ENCODE measurements around the gene HDAC11.
A peak's percentile ranks its signal among the peaks of the same experiment; 100 is the strongest.
"Not testable (repeated sequence)": the region's sequence is repeated elsewhere in the genome, so short reads cannot be mapped to it uniquely, and the experiment has no call there.

The HDAC11 gene

DNA sequence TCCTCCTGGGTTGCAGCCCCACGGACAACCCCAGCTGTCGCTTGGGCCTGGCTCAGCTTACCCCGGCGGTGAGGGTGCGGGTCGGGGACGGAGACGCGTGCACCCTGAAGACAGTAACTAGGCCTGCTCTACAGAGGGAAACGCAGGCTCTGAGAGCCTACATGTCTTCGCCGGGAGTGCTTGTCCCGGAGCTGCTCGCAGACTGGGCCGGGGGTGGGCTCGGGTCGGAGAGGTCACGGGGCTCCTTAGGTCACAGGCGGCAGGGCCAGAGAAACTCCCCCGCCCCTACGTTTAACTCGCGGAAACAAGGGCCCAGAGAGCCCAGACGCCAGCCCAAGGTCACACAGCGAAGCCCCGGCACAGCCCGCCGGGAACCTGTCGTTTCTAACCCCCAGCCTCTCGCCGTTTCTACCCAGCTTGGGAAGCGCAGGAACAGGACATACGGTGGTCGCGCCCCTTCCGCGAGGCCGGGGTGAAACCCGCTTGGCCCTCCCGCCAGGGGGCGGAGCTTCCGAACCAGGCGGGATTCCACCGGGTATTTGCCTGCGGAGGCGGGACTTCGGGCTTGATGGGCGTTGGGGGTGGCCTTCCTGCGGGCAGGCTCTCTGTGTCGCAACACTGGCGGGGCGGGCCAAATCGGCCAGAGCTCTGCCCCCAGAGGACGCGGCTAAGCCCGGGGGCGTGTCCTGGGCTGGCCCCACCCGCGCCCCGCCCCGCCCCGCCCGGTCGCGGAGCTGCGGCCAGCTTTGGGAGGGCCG, at the start of gene HDAC11:
HDAC11 (plus strand) TSS at position 725 of the 758 bp plus-strand sequence. CDS start 42 bp downstream, outside the sequence.
- DNase-seq (ENCODE audit: low read depth in 2 of 2): peak; percentile 97 to 98

GRCh38 chr3:13430411-13430875, 49.7 kb upstream of the HDAC11 start:
- DNase-seq (ENCODE audit: low read depth in 2 of 2): not testable (repeated sequence)

GRCh38 chr3:13432093-13432492, 48.0 kb upstream of the HDAC11 start:
- no peak for DNase-seq (ENCODE audit: low read depth in 2 of 2)

DNA sequence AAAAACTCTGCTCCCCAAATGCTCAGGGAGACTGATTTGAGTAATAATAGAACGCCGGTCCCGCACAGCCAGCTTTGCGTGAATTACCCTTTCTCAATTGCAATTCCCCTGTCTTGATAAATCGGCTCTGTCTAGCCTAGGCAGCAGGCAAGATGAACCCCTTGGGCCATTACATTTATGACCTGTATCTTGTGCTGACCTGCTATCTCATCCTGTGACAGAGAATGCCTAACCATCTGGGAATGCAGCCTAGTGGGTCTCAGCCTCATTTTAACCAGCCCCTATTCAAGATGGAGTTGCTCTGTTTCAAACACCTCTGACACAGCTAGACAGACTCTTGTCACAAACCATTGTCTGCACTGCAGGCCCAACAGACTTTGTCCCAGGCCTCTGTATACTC, 46.2 kb upstream of the HDAC11 start:
- no peak for DNase-seq (ENCODE audit: low read depth in 2 of 2)

DNA sequence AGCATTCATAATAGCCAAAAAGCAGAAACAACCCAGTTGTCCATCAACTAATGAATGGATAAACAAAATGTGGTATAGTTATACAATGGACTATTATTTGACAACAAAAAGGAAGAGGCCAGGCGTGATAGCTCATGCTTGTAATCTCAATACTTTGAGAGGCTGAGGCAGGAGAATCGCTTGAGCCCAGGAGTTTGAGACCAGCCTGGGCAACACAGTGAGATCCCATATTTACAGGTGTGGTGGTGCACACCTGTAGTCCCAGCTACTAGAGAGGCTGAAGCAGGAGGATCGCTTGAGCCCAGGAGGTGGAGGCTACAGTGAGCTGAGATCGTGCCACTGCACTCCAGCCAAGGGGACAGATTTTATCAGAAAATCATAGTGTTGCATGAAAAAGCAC, 43.9 kb upstream of the HDAC11 start:
- not testable (repeated sequence) for DNase-seq (ENCODE audit: low read depth in 2 of 2)

GRCh38 chr3:13440204-13440817, 39.8 kb upstream of the HDAC11 start:
- no peak for DNase-seq (ENCODE audit: low read depth in 2 of 2)

GRCh38 chr3:13442882-13443281, 37.2 kb upstream of the HDAC11 start:
- not testable (repeated sequence) for DNase-seq (ENCODE audit: low read depth in 2 of 2)

GRCh38 chr3:13451301-13451673, 28.8 kb upstream of the HDAC11 start:
- peak in 1 of 2 donors; percentile 9 for DNase-seq (ENCODE audit: low read depth in 2 of 2)

DNA sequence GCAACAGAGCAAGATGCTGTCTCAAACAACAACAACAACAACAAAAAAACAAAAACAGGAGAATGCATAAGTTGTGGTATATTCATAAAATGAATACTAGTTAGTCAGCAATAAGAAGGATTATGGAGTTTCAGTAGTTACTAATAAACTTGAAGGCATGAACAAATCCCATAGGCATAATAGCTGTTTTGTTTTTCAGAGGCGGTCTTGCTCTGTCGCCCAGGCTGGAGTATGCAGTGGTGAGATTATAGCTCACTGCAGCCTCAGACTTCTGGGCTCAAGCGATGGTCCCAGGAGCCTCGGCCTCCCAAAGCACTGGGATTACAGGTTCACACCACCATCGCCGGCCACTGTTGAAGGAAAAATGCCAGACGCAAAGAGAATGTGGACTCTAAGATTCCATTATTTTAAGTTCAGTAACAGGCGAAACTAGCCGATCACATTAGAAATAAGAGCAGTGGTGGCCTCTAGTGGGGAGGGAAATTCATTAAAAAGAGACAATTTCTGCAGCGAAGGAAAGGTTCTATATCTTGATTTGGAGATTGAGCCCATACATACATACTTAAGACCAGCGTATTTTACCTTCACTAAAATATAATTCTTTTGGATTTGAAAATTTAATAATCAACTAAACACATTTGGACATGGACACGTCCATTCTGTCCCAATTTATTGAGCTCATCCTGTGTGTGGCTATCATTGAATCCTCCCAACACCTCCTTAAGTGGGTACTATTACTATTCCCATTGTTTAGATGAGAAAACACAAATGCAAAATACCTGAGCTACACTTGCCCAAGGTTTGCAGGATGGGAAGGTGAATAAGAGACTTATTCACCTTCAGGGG, 27.4 kb upstream of the HDAC11 start:
- DNase-seq (ENCODE audit: low read depth in 2 of 2): no peak

GRCh38 chr3:13455644-13456043, 24.5 kb upstream of the HDAC11 start:
- DNase-seq (ENCODE audit: low read depth in 2 of 2): no peak

GRCh38 chr3:13457593-13457992, 22.5 kb upstream of the HDAC11 start:
- DNase-seq (ENCODE audit: low read depth in 2 of 2): no peak

DNA sequence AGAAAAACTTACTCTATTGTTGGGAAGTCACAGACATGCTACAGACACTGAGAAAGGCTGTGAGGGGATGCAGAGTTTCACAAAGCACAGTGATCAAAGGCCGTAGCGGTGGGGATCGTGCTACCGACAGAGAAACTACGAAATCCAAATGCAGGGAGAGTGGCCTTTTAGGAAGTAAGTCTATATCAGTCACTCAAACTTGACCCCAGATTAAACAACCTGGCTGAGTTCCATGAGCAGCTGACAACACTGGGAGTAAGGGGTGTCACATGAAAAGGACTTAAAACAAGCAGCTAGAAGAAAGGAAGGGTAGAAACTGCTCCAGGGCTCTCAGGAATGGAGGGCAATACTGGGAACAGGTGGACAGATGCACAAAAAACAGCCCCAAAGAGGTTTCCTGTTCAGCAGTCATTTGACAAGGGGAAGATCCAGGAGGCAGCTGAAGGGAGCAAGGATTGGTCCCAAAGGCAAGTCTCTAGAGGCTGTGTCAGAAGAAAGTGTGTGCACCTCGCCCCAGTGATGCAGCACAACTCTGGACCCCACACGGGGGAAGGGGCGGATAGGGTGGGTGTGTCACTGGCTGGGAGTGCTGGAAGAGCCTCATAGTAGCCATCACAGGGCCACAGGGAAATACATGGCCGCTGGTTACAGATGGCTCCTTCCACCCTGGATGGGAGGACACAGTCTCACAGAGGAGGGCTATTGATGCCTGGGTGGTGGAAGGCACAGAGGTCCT, 20.3 kb upstream of the HDAC11 start:
- DNase-seq (ENCODE audit: low read depth in 2 of 2): no peak

DNA sequence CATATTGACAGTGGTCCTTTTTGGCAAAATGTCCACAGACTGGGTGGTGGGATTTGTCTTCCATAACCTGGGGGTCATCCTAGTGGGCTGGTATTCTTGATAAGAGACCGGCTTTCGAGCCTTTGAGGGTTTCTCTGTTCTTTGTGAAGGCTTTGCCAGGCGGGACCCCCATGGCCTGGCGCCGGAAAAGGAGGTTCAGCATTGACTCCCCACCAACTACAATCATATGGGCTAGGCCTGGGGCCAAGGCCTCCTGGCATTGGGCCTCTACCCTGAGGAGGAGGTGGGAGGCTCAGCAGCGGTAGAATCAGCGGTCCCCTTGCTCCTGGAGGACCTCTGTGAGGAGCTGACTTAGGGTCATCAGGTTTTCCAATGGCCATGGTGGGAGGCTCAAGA, 19.8 kb upstream of the HDAC11 start:
- DNase-seq (ENCODE audit: low read depth in 2 of 2): no peak

GRCh38 chr3:13461169-13462124, 18.7 kb upstream of the HDAC11 start:
- DNase-seq (ENCODE audit: low read depth in 2 of 2): peak; percentile 66 to 73

GRCh38 chr3:13462125-13462629, 17.9 kb upstream of the HDAC11 start:
- no peak for DNase-seq (ENCODE audit: low read depth in 2 of 2)

DNA sequence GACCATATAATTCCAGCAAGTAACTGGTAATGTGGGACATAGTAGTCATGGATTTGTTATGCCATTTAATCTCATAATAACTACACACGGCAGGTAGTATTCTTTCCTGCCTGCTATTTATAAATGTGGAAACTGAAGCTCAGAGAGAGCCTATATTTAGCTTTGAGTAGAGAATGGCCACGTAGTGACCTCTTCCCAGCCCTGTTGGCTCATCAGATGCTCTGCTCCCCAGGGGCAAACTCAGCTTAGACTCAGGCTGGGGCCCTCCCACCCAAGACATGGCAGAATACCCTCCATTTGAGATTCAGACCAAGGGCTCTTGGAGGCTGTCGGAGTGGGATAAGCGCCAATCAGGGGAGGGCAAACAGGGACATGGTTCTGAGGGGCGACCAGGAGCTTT, 17.3 kb upstream of the HDAC11 start:
- DNase-seq (ENCODE audit: low read depth in 2 of 2): no peak

DNA sequence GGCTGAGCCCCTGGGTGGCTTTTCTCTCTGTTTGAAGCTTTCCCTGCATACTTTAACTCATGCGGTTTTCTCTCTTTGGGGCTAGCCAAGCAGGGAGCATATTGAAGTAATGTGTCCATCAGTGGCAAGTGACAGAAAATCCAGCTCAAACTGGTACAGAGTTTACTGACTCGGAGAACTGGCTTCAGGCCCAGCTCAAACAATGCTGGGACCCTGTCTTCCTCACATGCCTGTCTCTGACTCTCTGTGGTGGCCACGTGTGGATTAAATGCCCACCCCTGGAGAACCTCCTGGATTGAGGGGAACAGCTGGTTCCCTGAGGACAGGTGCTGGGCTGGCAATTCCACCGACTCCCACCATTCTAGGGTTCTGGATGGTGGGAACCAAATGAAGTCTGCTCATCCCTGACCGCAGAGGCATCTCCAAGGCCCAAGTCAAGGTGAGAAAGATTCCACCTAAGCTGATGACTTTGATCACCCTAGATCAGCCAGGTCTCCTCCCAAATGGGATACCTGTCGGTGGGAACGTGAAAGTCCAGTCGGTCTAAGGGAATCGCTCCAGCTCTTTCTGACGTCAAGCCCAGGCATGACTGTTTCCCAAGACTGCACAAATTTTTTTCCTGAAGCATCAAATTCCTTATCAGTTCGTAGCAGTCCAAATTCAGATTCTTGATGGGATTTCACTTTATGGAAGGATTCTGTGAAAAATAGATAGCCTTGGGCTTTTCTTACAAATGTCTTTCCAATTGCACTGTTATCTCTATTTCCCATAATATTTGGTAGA, 16.3 kb upstream of the HDAC11 start:
- no peak for DNase-seq (ENCODE audit: low read depth in 2 of 2)

- DNase-seq (ENCODE audit: low read depth in 2 of 2): no peak
Observed at GRCh38 chr3:13465236-13465873, 14.8 kb upstream of the HDAC11 start.

DNA sequence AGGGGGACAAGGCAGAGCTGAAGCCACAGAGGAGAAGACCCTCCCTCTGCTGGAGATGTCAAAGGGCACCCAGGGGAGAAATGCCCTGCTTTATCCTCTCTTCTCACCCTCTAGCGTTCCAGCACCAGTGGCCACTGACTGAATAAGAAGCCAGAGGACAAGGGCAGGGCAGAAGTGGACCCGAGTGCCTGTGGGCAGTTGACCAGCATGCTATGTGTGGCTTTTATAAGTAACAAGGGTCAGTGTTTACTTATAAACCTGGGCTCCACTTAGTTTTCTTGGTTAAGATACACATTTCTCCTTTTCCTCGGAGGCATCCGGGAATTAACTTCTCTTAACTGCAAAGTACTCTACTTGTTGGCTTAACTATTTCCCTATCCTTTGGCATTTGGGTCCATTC, 13.3 kb upstream of the HDAC11 start:
- DNase-seq (ENCODE audit: low read depth in 2 of 2): no peak

Measured in stimulated activated CD8-positive, alpha-beta memory T cell treated with anti-CD3 and anti-CD28 coated beads, Interleukin-2, amount 100 ng/mL, for 48 hours (primary cell).